ENCODE data around the gene NTHL1.

DNA sequence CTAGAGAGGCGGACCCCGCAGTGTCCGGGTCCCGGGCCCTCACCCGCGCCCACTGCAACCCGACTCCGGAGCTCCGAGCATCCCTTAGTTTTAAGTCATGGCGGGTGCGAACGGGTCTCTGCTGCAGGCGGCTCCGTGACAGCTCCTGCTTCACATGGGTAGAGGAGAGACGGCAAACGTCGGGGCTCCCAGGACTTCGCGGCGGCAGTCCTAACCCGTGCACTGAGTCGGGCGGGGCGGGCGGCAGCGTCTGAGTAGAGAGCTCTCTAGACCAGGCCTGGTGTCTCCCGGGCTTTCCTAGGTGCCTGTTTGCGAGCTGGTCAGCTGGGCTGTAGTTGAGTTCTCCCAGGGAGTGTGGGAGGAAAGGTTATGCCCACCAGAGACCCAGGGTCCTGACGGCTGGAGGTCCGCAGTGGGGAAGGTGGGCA lies 496 bp upstream of the NTHL1 start:
- TF ChIP-seq, protein P1, sequence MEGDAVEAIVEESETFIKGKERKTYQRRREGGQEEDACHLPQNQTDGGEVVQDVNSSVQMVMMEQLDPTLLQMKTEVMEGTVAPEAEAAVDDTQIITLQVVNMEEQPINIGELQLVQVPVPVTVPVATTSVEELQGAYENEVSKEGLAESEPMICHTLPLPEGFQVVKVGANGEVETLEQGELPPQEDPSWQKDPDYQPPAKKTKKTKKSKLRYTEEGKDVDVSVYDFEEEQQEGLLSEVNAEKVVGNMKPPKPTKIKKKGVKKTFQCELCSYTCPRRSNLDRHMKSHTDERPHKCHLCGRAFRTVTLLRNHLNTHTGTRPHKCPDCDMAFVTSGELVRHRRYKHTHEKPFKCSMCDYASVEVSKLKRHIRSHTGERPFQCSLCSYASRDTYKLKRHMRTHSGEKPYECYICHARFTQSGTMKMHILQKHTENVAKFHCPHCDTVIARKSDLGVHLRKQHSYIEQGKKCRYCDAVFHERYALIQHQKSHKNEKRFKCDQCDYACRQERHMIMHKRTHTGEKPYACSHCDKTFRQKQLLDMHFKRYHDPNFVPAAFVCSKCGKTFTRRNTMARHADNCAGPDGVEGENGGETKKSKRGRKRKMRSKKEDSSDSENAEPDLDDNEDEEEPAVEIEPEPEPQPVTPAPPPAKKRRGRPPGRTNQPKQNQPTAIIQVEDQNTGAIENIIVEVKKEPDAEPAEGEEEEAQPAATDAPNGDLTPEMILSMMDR (IDR thresholded peaks at IDR 0.05): peak in 1 of 6 experiments; percentile 0
- TF ChIP-seq POLR2A (IDR thresholded peaks at IDR 0.05): no peak
